GM18498 (cell line): ENCODE data around the gene KRTAP25-1.

Experiments
- ATAC-seq: cut with Tn5 transposase; IDR thresholded peaks from one replicate; pipeline ENCODE4 v1.9.1; 2021; ENCODE audit warnings: mild to moderate bottlenecking, moderate library complexity; ENCODE audit not compliant: unreplicated experiment

Gene KRTAP25-1

DNA sequence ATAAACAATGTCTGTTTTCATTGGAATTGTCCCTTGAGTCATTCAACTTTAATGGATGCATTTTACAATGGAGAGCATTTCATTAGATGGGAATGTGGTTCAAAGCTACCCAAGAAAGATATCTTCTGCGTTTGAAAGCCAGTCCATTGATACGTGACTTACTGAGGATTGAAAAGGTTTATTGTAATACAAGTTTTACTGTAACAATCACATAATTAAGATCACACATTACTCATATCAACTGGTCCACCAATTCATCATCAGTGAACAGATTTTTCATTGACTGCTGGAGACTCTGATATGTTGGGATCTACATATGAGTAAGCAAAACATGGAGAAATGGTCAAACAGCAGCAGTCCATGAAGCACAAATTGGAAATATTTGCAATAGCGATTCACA, 39.4 kb downstream of the KRTAP25-1 start:
- no peak for ATAC-seq

DNA sequence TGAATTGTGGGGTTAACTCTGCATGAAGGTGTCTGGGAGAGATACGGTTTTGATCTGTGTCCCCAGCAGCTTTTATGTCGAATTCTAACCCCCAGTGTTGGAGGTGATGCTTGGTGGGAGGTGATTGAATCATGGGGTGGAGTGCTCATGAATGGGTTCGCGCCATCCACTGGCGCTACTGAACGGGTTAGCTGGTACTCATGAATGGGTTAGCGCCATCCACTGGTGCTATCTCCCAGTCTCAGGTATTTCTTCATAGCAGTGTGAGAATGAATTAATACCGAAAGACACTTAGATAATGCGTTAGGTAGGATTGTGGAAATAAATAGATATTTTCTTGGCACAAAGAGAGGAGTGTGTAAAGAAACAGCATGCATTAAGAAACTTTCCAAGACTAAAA, 40.5 kb downstream of the KRTAP25-1 start:
- ATAC-seq = no peak

DNA sequence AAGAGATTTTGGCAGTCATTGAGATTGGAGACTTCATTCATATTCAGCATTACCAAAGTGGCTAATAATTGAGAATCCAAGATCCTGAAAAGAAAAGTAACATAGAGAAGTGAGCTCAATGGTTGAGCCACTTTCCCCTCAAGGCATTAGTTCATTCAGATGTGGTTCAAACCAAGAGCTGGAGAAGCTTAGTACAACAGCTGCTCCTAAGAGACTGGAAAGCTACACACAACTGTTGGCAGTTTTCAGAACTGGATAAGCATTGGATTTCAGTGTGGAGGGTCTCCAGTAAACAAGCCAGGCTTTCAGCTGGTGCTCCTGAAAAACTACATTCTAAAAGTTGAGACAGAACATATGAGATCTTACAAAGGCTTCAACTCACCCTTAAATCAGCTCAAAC, 44.3 kb downstream of the KRTAP25-1 start:
- ATAC-seq = no peak

DNA sequence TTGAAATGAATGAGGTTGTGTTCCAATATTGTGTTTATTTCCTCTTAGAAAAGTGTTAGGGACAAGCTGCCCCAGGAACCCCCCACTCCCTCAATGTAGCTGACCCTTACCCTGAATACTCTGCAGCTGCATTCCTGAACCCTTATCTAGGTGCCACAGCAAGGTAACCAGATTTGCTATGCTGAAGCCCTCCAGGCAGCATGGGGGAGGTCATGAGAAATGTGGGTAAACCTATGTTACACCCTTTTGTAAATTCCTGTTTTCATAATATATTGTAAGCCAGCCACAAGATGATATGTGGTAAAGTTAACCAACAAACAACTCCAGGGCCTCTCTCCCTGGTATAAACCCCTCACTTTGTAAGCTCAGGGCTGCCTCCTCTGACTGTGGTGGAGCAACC, 45.6 kb downstream of the KRTAP25-1 start:
- no peak for ATAC-seq

DNA sequence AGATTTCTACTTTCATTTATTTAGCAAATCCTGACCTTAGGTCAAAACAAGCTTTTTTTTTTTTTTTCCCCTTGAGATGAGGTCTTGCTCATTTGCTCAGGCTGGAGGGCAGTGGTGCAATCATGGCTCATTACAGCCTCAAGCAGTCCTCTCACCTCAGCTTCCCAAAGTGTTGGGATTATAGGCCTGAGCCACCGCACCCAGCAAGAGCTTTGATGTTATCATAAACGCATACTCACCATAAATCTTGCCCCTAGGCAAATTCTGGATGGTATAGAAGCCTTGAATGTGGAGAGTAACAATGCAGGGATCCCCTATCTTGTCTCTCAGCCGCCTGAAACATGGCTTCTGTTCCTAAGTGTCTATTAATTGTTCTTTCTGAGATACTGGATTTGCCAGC, 48.7 kb downstream of the KRTAP25-1 start:
- no peak for ATAC-seq
